D721Med (cell line): ENCODE measurements around the gene AURKB.

Experiments
- DNase-seq: peaks from one replicate; pipeline ENCODE4 v3.0.0; 2011; ENCODE audit warnings: low spot score; ENCODE audit not compliant: insufficient read length
- FAIRE-seq: peaks from 2 replicates; lab custom pipeline; 2011; peaks lifted over from hg19 to GRCh38; lab: Jason Lieb, UNC
- TF ChIP-seq, protein P1 (sequence below): IDR thresholded peaks from 2 replicates; pipeline ENCODE4 v1.5.1; 2012; ENCODE audit warnings: mild to moderate bottlenecking, control low read depth; ENCODE audit not compliant: insufficient read depth; ENCODE audit errors: missing control alignments

Gene AURKB

DNA sequence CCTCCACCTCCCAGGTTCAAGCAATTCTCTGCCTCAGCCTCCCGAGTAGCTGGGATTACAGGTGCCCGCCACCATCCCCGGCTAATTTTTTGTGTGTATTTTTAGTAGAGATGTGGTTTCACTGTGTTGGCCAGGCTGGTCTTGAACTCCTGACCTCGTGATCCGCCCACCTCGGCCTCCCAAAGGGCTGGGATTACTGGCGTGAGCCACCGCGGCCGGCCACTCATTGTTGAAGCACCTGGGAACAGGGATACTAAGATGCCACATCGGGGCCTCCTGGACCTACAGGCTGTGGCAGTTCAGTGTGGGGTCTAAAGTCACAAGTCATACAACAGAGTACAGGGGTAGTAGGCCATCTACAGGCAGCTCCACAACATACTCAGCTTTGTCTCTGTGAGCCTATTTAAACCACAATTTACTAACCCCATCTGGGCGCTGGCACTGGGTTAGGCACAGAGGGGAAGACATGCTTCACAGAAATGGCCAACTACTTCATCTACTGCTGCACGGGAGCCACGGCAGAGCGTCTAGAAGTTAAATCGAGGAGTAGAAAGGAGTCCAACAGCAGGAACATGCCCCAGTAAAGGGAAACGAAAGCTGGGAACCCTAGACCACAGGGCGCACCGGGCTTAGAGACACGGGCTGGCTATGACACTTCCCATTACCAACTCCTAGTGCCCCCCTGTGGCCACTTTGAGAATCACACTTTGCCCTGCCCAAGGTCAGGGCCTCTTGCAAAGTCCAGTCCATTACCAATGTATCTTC lies 51.9 kb downstream of the AURKB start:
- TF ChIP-seq, protein P1, sequence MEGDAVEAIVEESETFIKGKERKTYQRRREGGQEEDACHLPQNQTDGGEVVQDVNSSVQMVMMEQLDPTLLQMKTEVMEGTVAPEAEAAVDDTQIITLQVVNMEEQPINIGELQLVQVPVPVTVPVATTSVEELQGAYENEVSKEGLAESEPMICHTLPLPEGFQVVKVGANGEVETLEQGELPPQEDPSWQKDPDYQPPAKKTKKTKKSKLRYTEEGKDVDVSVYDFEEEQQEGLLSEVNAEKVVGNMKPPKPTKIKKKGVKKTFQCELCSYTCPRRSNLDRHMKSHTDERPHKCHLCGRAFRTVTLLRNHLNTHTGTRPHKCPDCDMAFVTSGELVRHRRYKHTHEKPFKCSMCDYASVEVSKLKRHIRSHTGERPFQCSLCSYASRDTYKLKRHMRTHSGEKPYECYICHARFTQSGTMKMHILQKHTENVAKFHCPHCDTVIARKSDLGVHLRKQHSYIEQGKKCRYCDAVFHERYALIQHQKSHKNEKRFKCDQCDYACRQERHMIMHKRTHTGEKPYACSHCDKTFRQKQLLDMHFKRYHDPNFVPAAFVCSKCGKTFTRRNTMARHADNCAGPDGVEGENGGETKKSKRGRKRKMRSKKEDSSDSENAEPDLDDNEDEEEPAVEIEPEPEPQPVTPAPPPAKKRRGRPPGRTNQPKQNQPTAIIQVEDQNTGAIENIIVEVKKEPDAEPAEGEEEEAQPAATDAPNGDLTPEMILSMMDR, result peak; percentile 50
- DNase-seq (peak; percentile 64), FAIRE-seq (no peak)

DNA sequence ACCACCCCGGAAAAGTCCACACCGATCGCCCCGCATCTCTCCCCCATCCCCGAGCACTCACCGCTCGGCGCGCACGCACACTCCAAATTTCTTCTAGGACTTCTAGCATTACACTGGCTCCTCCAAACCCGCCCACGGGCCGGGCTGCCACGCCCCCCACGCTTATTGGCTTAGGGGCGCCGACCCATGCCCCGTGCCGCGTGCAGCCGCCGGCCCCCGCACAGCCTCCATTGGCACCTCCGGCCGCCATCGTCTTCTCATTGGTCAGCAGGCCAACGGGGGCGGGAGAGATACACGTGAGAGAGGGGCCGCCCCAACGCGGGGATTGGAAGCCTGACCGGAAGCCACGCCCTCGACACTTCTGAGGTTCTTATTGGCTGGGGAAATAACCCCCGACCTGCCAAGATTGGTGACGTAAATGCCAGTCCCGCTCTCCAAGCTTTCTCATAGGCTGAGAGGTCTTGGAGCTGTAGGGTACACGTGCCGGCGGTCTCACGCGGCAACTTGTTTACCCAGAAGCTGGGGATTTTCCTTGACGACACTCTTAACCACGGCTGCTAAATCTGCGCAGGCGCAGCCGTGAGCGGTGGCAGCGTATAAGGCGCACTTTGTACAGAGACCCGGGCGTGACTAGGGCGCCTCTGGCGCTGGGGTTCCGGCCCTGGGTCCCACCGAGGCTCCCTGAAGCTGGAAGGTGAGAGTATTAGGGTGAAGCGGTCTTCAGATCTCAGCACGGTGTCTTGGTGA lies 54.0 kb downstream of the AURKB start:
- FAIRE-seq (no peak), DNase-seq (peak; percentile 95)
- TF ChIP-seq, protein P1, result no peak

DNA sequence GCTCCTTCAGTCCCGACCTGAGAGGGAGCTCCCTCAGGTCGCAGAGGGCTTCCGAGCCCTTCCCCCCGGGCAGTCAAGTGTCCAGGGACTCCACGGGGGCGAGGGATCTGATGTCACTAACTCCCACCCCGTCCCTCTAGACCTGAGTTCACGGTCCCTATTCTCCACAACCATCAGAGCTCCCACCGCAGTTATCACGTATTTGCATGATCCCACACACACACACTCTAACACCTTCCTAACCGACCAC lies 54.5 kb downstream of the AURKB start:
- FAIRE-seq, result no peak
- TF ChIP-seq, protein P1, result no peak
- DNase-seq, result no peak

DNA sequence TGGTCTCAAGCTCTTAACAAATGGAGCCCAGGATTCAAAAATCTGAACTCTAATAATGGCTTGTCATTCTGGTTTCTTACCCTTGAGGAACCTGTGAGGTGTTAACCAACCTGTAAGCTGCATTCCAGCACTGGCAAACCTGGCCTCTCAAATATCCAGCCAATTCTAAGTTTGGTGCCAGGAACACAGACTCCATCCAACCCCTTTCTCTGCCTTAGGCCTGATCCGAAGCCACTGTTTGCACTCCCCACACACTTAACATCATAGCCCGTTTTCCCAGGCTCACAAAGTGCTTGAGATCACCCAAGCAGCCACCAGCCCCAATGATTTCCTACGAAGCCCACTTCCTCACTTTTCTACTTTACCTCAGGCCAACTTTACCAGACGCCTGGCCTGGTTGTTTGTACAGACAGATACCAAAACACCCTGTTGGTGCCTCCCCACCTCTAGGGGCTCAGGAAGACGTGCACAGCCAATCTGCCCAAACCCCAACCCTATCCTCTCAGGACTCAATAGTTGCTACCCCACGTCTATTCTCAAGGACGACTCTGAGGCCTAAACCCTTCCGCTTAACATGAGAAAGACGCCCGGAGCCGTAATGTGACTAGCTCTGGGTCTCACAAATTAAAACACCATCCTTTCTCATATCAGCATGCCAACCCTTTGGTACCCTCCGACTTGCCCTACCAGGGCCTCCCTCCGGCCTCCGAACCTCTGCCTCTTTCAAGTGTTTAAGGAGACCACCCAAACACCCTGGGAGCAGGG lies 55.0 kb downstream of the AURKB start:
- no peak for FAIRE-seq
- DNase-seq, result no peak
- TF ChIP-seq, protein P1, result no peak
